MG63 (cell line): Measurements from ENCODE around the gene RHO. TPM values are rescaled to one million over a fixed set of nuclear protein-coding genes. Genes with fewer than 3 reads are reported as not detected.
A peak's percentile ranks its signal among the peaks of the same experiment; 100 is the strongest.
"Not testable (repeated sequence)": the region's sequence is repeated elsewhere in the genome, so short reads cannot be mapped to it uniquely, and the experiment has no call there.

Experiments
- DNase-seq: peaks from one replicate; pipeline ENCODE4 v3.0.0-alpha.2; 2020
- H3K27me3 ChIP-seq: fragments of 250-450 bp; sonication (Bioruptor Pico); 2 replicates; pipeline ENCODE4 v1.5.1; 2020; ENCODE audit warnings: mild to moderate bottlenecking, moderate library complexity
- H3K36me3 ChIP-seq: fragments of 250-450 bp; sonication (Bioruptor Pico); 2 replicates; pipeline ENCODE4 v1.5.1; 2020; ENCODE audit warnings: mild to moderate bottlenecking, moderate library complexity
- H3K4me3 ChIP-seq: fragments of 250-450 bp; sonication (Bioruptor Pico); 2 replicates; pipeline ENCODE4 v1.5.1; 2020; ENCODE audit warnings: mild to moderate bottlenecking, moderate library complexity
- H3K9me3 ChIP-seq: fragments of 250-450 bp; sonication (Bioruptor Pico); 2 replicates; pipeline ENCODE4 v1.5.1; 2020; ENCODE audit warnings: mild to moderate bottlenecking, moderate library complexity
- total RNA-seq: library from RNA; depleted of rRNA; stranded (reverse); fragments of >200 nt; shearing (Covaris generic); gene quantifications from 2 replicates; pipeline ENCODE4 v1.2.3, GENCODE V29; 2014; ENCODE audit warnings: low replicate concordance

Gene RHO
- total RNA-seq, 1 experiment from 2014 or later, result not detected

GRCh38 chr3:129514563-129514962 lies 13.9 kb upstream of the RHO start:
- Histone ChIP-seq H3K9me3 (no peaks in the 10 kb centered on the region), H3K4me3 (no peak overlapping the region), H3K36me3 (peaks cover 3% of the 10 kb centered on the region; the same call in 1 of the 2 replicates), H3K27me3 (no peaks in the 10 kb centered on the region)
- DNase-seq, result no peak

DNA sequence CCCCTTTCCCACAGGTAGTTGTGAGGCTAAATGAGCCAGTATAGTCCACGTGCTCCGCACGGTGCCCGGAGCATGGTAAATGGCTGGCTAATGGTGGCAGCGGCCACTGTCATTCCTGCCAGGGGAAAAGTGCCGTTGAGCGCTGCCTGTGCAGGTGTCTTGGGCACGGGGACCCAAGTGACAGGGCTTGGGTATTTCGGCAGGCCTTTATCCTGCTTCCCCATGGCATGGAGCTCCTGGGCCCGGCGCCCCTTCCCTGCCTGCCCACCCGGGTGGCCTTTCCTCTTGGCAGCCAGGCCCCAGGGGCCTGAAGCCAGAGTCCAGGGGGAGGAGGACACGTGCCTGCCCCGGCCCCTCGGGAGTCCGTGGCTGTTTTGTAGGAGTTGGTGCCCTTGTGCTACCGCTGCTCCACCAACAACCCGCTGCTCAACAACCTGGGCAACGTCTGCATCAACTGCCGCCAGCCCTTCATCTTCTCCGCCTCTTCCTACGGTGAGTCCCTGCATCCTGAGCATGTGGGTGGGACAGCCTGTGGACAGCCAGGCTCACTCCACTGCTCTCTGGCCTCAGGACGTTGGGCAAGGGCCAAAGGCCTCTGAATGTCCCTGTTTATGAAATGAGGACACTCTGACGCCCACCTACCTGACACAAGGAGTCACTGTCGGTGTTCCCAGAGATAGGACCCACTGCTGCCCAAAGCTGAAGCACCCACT lies 13.2 kb upstream of the RHO start:
- not testable (repeated sequence) for H3K4me3 ChIP-seq, DNase-seq, H3K36me3 ChIP-seq, H3K27me3 ChIP-seq, H3K9me3 ChIP-seq

DNA sequence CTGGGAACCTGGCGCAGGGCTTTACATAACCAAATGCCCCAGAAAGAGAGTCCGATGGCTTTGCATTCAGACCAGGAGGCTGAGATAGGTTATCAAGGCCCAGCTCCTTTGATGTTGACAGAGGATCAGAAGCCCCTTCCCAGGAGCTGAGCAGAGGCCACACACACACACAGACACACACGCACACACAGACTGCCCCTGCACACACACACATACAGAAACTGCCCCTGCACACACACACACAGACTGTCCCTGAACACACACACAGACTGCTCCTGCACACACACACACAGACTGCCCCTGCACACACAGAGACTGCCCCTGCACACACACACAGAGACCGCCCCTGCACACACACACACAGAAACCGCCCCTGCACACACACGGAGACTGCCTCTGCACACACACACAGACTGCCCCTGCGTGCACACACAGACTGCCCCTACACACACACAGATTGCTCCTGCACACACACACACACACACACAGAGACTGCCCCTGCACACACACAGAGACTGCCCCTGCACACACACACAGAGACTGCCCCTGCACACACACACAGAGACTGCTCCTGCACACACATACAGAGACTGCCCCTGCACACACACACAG lies 12.5 kb upstream of the RHO start:
- not testable (repeated sequence) for H3K4me3 ChIP-seq, DNase-seq, H3K36me3 ChIP-seq, H3K27me3 ChIP-seq, H3K9me3 ChIP-seq

- Histone ChIP-seq H3K36me3 (peaks cover 3% of the 10 kb centered on the region; the same call in 1 of the 2 replicates), H3K27me3 (no peaks in the 10 kb centered on the region), H3K4me3 (no peak overlapping the region), H3K9me3 (no peaks in the 10 kb centered on the region)
- no peak for DNase-seq
These were observed 10.9 kb upstream of the RHO start for GRCh38 chr3:129517516-129517915.

- no peaks in the 10 kb centered on the region for H3K9me3 ChIP-seq
- no peaks in the 10 kb centered on the region for H3K27me3 ChIP-seq
- no peak overlapping the region for H3K4me3 ChIP-seq
- no peak for DNase-seq
- H3K36me3 ChIP-seq, result no peaks in the 10 kb centered on the region; the same call in 1 of the 2 replicates
These were observed 10.3 kb upstream of the RHO start for GRCh38 chr3:129518038-129518561.

GRCh38 chr3:129518581-129518980 lies 9.9 kb upstream of the RHO start:
- H3K27me3 ChIP-seq, result no peaks in the 10 kb centered on the region
- H3K4me3 ChIP-seq, result no peak overlapping the region
- no peaks in the 10 kb centered on the region; the same call in 1 of the 2 replicates for H3K36me3 ChIP-seq
- no peaks in the 10 kb centered on the region for H3K9me3 ChIP-seq
- no peak for DNase-seq

GRCh38 chr3:129519449-129519848 lies 9.0 kb upstream of the RHO start:
- no peaks in the 10 kb centered on the region for H3K36me3 ChIP-seq
- H3K4me3 ChIP-seq, result no peak overlapping the region
- no peaks in the 10 kb centered on the region for H3K27me3 ChIP-seq
- H3K9me3 ChIP-seq, result no peaks in the 10 kb centered on the region
- no peak for DNase-seq

DNA sequence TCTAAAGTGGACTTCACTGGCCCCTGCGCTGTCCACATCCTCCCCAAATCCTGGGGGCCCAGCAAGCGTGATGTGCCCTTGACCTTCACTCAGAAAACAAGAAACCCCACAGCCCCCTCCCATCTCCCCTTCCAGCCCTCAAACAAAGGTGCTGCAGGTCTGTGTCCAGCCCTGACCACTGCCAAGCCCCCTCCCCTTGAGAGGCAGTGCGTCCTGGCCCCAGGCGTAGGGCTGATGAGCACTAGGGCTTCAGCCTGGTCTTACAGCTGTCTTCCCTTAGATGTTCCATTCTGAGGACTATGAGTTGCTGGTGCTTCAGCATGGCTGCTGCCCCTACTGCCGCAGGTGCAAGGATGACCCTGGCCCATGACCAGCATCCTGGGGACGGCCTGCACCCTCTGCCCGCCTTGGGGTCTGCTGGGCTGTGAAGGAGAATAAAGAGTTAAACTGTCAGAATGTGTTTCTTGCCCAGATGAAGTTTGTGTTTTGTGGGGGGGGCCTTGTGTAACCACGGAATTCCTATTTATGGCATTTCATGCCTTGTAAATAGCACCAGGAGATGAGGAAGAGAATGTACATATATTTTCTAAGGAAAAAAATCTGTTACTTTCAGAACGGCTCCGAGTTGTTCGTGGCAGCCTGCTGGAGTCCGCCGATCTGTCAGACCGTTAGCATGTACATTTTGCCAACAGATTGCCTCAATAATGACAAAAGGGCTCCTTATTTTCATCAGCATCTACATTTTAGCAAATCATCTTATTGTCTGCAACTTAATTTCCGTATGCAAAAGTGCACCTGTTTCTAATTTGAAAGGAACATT lies 8.3 kb upstream of the RHO start:
- no peak for DNase-seq
- Histone ChIP-seq H3K9me3 (no peaks in the 10 kb centered on the region), H3K36me3 (no peaks in the 10 kb centered on the region), H3K27me3 (no peaks in the 10 kb centered on the region), H3K4me3 (no peak overlapping the region)

- Histone ChIP-seq H3K4me3 (no peak overlapping the region), H3K27me3 (no peaks in the 10 kb centered on the region), H3K36me3 (no peaks in the 10 kb centered on the region), H3K9me3 (no peaks in the 10 kb centered on the region)
- no peak for DNase-seq
These were observed 7.5 kb upstream of the RHO start for GRCh38 chr3:129520960-129521359.

- no peaks in the 10 kb centered on the region for H3K27me3 ChIP-seq
- DNase-seq, result no peak
- H3K4me3 ChIP-seq, result no peak overlapping the region
- no peaks in the 10 kb centered on the region for H3K9me3 ChIP-seq
- H3K36me3 ChIP-seq, result no peaks in the 10 kb centered on the region
These were observed 6.8 kb upstream of the RHO start for GRCh38 chr3:129521611-129522010.

GRCh38 chr3:129522953-129523352 lies 5.5 kb upstream of the RHO start:
- Histone ChIP-seq H3K4me3 (no peak overlapping the region), H3K9me3 (no peaks in the 10 kb centered on the region)
- no peak for DNase-seq

DNA sequence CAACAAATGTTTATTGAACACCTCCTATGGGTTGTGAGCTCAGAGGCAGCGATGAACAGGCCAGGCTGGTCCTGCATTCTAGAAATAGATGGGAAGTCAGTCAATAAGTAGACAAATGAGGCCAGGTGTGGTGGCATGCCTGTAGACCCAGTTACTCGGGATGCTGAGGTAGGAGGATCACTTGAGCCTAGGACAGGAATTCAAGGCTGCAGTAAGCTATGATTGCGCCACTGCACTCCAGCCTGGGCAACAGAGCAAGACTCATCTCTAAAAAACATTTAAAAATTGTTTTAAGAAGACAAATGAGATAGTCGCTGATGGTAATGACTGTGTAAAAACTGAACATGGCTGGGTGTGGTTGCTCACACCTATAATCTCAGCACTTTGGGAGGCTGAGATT lies 4.4 kb upstream of the RHO start:
- Histone ChIP-seq H3K36me3 (no peaks in the 10 kb centered on the region), H3K4me3 (no peak overlapping the region), H3K27me3 (no peaks in the 10 kb centered on the region), H3K9me3 (no peaks in the 10 kb centered on the region)
- DNase-seq, result no peak

More at GRCh38 chr3:129522953-129523352, 5.5 kb upstream of the RHO start:
- no peaks in the 10 kb centered on the region for H3K27me3 ChIP-seq
- no peaks in the 10 kb centered on the region for H3K36me3 ChIP-seq

DNA sequence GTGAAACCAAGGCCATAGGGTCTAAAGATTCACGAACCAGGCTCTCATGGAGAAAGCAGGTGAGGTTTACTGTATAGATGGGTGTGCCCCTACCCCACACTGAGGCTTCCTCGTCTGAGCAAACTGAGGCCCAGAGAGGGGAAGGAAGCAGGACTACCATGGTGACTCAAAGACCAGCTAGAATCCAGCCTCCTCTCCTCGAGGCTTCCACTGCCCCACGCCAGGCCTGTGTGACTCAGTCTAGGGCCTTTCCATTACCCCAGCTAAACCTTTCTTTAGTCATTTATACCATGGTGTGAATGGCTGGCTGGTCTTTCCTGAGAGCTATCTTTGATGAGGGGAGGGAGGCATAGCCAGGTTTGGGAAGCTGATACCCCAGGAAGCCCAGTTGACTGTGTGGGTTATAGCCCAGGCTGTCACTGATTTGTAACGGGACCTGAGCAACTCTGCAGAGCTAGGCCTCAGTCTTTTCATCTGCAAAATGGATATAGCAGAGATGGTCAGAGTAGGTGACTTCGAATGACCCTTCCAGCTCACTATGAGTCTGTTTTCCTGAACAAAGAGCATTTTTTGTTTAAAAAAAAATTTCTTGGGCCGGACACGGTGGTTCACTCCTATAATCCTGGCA lies 3.0 kb upstream of the RHO start:
- no peaks in the 10 kb centered on the region for H3K9me3 ChIP-seq
- H3K27me3 ChIP-seq, result no peaks in the 10 kb centered on the region
- H3K4me3 ChIP-seq, result no peak overlapping the region
- no peaks in the 10 kb centered on the region for H3K36me3 ChIP-seq
- peak; percentile 58 for DNase-seq

DNA sequence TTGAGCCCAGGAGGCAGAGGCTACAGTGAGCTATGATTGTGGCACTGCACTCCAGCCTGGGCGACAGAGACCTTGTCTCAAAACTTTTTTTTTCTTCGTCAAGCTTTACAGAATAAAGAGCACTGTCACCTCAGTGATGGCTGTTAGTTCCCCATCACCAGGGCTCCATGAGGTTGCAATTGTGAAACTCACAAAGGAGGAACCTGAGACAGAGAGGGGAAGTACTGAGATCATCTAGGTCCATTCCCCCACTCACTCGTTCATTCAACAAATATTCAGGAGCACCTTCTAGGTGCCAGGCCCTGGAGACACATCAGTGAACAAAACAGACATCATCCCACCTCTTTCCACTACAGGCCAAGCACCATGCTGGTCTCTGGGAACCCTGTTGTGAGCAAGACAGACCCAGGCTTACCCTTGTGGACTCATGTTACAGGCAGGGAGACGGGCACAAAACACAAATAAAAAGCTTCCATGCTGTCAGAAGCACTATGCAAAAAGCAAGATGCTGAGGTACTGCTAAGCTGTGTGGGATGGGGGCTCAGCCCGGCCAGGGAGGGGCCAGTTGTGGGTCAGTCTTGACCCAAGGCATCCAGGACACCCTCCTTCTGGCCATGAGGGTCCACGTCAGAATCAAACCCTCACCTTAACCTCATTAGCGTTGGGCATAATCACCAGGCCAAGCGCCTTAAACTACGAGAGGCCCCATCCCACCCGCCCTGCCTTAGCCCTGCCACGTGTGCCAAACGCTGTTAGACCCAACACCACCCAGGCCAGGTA lies 2.1 kb upstream of the RHO start:
- no peak for DNase-seq
- no peak overlapping the region for H3K4me3 ChIP-seq
- H3K36me3 ChIP-seq, result no peaks in the 10 kb centered on the region
- no peaks in the 10 kb centered on the region for H3K9me3 ChIP-seq
- H3K27me3 ChIP-seq, result no peaks in the 10 kb centered on the region

DNA sequence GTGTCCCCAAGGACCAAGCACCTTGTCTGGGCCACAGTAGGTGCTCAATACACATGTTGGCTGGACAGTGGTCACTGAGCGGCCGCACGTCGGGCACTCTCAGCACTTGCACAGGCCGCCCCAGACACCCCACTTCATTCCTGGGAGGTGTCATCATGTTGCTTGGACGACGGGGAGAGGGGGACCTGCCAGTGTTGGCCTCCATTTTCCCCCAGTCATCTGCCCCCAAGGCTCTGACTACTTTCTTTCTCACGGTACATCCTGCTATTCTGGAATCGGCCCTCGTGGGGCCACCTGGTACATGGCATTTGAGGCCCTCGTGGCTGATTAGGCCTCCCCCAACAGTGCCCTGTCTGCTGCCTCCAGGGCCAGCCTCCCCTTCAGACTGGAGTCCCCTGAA lies 1.2 kb upstream of the RHO start:
- Histone ChIP-seq H3K4me3 (no peak overlapping the region), H3K27me3 (no peaks in the 10 kb centered on the region), H3K9me3 (no peaks in the 10 kb centered on the region), H3K36me3 (no peaks in the 10 kb centered on the region)
- DNase-seq, result no peak
